ENCODE data around the gene KRT6C. TPM values are rescaled to one million over a fixed set of nuclear protein-coding genes. Genes with fewer than 3 reads are reported as not detected.

Gene KRT6C
- total RNA-seq, 4 donors from 2014 or later, result 99.0 to 3,532 (median 1,742) TPM

DNA sequence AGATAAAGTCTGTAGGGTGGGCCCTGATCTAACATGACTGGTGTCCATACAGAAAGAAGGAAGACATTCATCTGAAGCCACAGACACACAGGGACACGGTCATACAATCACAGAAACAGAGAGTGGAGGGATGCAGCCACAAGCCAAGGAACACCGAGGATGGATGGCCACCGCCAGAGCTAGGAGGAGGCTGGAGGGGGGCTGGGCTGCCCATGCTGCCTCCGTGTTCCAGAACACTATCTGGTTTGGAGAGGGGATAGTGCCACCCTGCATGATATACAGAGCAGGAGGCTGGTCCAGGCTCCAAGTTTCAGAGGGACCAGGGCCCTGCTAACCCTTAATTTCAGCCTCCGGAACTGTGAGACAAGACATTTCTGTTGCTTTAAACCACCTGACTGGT, 48.1 kb downstream of the KRT6C start:
- 77 to 85% methylated on average over 4 of the region's 5 CpGs for WGBS, 2 donors
- H3K36me3 ChIP-seq, result no peaks in the 10 kb centered on the region
- peaks cover 0 to 10% (median 5%) of the 10 kb centered on the region in 3 donors for H3K4me1 ChIP-seq
- no peak overlapping the region for H3K27ac ChIP-seq
- no peaks in the 10 kb centered on the region for H3K9me3 ChIP-seq
- intact Hi-C loops (cut with DNase I), result no loop called here
- no peak for DNase-seq
- TF ChIP-seq CTCF (IDR thresholded peaks at IDR 0.05) (no peak), POLR2A (IDR thresholded peaks at IDR 0.05) (no peak)
- peaks cover 0 to 24% (median 0%) of the 10 kb centered on the region in 4 donors for H3K27me3 ChIP-seq
- no peak overlapping the region for H3K4me3 ChIP-seq

DNA sequence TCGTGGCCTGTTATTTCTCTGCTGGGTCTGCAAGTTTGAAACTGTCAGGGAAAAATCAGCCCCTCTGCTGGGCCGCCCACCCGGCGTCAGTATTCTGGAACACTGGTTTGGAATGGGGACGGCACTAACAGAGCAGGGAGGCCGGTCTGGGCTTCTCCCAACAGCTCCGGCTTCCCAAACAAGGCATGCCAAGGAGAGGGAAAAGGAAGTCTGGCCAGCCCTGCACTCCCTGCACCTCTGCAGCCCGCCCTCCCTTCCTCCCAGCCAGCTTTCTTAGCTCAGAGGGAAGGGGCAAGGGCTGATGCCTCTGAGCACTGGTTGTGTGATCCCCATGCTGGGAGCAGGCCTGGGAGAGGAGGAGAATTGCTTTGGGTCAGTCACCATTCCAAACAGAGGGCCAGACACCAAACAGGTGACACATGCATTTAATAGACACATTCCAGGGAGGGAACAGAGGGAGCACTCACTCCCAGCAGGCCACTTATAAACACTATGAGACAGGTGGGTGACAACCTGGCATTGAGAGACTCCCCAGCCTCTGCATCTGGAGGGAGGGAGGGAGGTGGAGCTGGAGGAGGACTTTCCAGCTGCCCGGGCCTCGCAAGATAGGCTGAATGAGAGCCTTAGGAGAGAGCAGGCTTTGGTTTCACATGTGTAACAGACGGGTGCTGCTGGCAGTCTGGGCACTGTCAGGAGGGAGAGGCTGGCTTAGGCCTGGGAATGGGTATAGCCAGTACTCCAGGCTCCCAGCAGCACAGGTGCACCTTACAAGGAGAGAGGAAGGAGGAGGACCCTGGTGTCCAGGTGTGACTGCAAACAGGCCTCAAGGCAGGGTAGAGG, 49.7 kb downstream of the KRT6C start:
- no peaks in the 10 kb centered on the region for H3K9me3 ChIP-seq
- no peak for DNase-seq
- H3K27ac ChIP-seq, result peak overlapping the region in 1 of 4 donors; percentile 29
- peaks cover 0 to 10% (median 5%) of the 10 kb centered on the region in 3 donors for H3K4me1 ChIP-seq
- no peaks in the 10 kb centered on the region for H3K36me3 ChIP-seq
- WGBS, 2 donors, result 59 to 73% methylated on average over 5 to 7 of the region's 11 CpGs
- intact Hi-C loops (cut with DNase I), result no loop called here
- TF ChIP-seq CTCF (IDR thresholded peaks at IDR 0.05) (no peak), POLR2A (IDR thresholded peaks at IDR 0.05) (no peak)
- H3K27me3 ChIP-seq, result peaks cover 0 to 11% (median 0%) of the 10 kb centered on the region in 4 donors
- no peak overlapping the region for H3K4me3 ChIP-seq

DNA sequence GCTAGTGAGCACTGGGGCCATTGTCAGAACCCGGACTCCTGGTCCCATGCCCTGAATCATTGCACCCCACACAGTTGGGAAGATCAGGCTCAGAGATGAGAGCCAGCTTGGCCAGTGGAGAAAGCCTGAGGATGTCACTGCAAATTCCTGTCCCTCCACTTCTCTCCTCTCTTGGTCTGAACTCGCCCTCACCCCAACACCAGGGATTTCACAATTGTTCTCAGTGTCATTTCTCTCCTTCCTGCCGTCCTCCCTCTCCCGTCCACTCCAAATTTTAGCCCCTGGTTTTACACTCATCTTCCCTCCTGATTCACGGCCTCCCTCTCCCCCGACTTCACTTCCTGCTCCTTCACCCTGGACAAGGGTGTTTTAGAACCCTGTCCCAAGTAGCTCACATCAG, 50.6 kb downstream of the KRT6C start:
- WGBS, 2 donors, result 63 to 79% methylated on average over 6 of the region's 6 CpGs
- DNase-seq, result no peak
- H3K4me1 ChIP-seq, result peaks cover 0 to 10% (median 5%) of the 10 kb centered on the region in 3 donors
- intact Hi-C loops (cut with DNase I), result no loop called here
- H3K9me3 ChIP-seq, result no peaks in the 10 kb centered on the region
- H3K4me3 ChIP-seq, result no peak overlapping the region
- TF ChIP-seq CTCF (IDR thresholded peaks at IDR 0.05) (no peak), POLR2A (IDR thresholded peaks at IDR 0.05) (no peak)
- H3K27me3 ChIP-seq, result peaks cover 0 to 8% (median 0%) of the 10 kb centered on the region in 4 donors
- H3K27ac ChIP-seq, result peak overlapping the region in 2 of 4 donors; percentile 9 to 29
- H3K36me3 ChIP-seq, result no peaks in the 10 kb centered on the region

GRCh38 chr12:52419656-52420055, 53.9 kb downstream of the KRT6C start:
- Histone ChIP-seq H3K4me3 (no peak overlapping the region), H3K27ac (no peak overlapping the region), H3K36me3 (no peaks in the 10 kb centered on the region), H3K9me3 (no peaks in the 10 kb centered on the region), H3K4me1 (peaks cover 4 to 33% (median 18%) of the 10 kb centered on the region in 3 donors), H3K27me3 (peaks cover 0 to 8% (median 0%) of the 10 kb centered on the region in 4 donors)
- DNase-seq, result no peak
- TF ChIP-seq CTCF (IDR thresholded peaks at IDR 0.05), result no peak
- TF ChIP-seq POLR2A (IDR thresholded peaks at IDR 0.05), result no peak
- 50% methylated on average over 1 of the region's 1 CpG for WGBS, 2 donors
- intact Hi-C loops (cut with DNase I), result no loop called here

GRCh38 chr12:52418576-52419110, 55.0 kb downstream of the KRT6C start:
- Histone ChIP-seq H3K27ac (no peak overlapping the region), H3K4me1 (peaks cover 4 to 31% (median 18%) of the 10 kb centered on the region in 3 donors), H3K4me3 (no peak overlapping the region), H3K36me3 (no peaks in the 10 kb centered on the region), H3K27me3 (peaks cover 0 to 8% (median 0%) of the 10 kb centered on the region in 4 donors), H3K9me3 (no peaks in the 10 kb centered on the region)
- 74 to 82% methylated on average over 2 to 3 of the region's 4 CpGs for WGBS, 2 donors
- intact Hi-C loops (cut with DNase I), result no loop called here
- TF ChIP-seq CTCF (IDR thresholded peaks at IDR 0.05) (no peak), POLR2A (IDR thresholded peaks at IDR 0.05) (no peak)
- no peak for DNase-seq

All from esophagus squamous epithelium (tissue), 5 donors.